HCT116 (cell line): ENCODE results near the gene RC3H2.

ENCODE experiments used
- EZH2 ChIP-seq: fragments of 200-600 bp; sonication (generic); IDR thresholded peaks from 2 replicates; pipeline ENCODE4 v1.6.1; 2017; ENCODE audit warnings: antibody characterized with exemption, mixed run types
- POLR2A ChIP-seq: IDR thresholded peaks from 2 replicates; pipeline ENCODE4 v1.7.0; 2011; ENCODE audit warnings: borderline replicate concordance; ENCODE audit not compliant: insufficient read depth, insufficient read length; ENCODE audit errors: extremely low read depth
- SP1 ChIP-seq: IDR thresholded peaks from 2 replicates; pipeline ENCODE4 v1.6.1; 2012; ENCODE audit warnings: low read depth
- TF ChIP-seq, protein P1 (sequence below), 3 experiments: fragments of 200-600 bp in 1 of 3; sonication (generic) in 1 of 3; IDR thresholded peaks in 2 of 3; conservative IDR thresholded peaks in 1 of 3; 2 replicates each; pipeline ENCODE4 v1.5.1; 2012 to 2017; ENCODE audit warnings: low read depth in 2 of 3, low read length in 2 of 3, antibody characterized with exemption in 1 of 3, borderline replicate concordance in 1 of 3, control low read depth in 1 of 3, mild to moderate bottlenecking in 1 of 3, mixed read lengths in 1 of 3, mixed run types in 1 of 3, moderate library complexity in 1 of 3; ENCODE audit not compliant: insufficient read depth in 1 of 3
- TF ChIP-seq, protein P2 (sequence below): IDR thresholded peaks from 2 replicates; pipeline ENCODE4 v1.6.1; 2012

DNA sequence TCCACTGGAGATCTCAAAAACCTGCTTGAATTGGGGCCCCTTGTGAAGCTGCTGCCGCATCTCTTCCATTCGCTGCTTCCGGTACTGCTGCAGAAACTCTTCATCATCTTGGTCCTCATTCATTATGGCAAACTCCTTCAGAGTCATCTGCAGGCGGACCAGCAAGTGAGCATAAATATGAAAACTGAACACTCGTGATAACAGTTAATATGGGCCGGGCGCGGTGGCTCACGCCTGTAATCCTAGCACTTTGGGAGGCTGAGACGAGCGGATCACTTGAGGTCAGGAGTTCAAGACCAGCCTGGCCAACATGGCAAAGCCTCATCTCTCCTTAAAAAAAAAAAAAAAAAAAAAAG, 84.7 kb downstream of the RC3H2 start:
- no peak for TF ChIP-seq POLR2A
- TF ChIP-seq, protein P1, sequence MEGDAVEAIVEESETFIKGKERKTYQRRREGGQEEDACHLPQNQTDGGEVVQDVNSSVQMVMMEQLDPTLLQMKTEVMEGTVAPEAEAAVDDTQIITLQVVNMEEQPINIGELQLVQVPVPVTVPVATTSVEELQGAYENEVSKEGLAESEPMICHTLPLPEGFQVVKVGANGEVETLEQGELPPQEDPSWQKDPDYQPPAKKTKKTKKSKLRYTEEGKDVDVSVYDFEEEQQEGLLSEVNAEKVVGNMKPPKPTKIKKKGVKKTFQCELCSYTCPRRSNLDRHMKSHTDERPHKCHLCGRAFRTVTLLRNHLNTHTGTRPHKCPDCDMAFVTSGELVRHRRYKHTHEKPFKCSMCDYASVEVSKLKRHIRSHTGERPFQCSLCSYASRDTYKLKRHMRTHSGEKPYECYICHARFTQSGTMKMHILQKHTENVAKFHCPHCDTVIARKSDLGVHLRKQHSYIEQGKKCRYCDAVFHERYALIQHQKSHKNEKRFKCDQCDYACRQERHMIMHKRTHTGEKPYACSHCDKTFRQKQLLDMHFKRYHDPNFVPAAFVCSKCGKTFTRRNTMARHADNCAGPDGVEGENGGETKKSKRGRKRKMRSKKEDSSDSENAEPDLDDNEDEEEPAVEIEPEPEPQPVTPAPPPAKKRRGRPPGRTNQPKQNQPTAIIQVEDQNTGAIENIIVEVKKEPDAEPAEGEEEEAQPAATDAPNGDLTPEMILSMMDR (IDR thresholded peaks at IDR 0.05 in 2 of 3, conservative IDR thresholded peaks at IDR 0.05 in 1 of 3; ENCODE audit: borderline replicate concordance in 1 of 3, insufficient read depth in 1 of 3, low read depth in 2 of 3, low read length in 2 of 3), result no peak
- no peak for TF ChIP-seq EZH2
- TF ChIP-seq, protein P2, sequence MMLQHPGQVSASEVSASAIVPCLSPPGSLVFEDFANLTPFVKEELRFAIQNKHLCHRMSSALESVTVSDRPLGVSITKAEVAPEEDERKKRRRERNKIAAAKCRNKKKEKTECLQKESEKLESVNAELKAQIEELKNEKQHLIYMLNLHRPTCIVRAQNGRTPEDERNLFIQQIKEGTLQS, result no peak
- TF ChIP-seq SP1, result no peak
